SH-SY5Y (cell line): ENCODE data around the gene USP35.

ENCODE experiments used
- GATA2 ChIP-seq: IDR thresholded peaks from 2 replicates; pipeline ENCODE4 v1.6.1; 2011; ENCODE audit warnings: mild to moderate bottlenecking, low read depth, low read length
- GATA3 ChIP-seq: IDR thresholded peaks from 2 replicates; pipeline ENCODE4 v1.6.1; 2011; ENCODE audit warnings: low read depth, mild to moderate bottlenecking, low read length, moderate library complexity

DNA sequence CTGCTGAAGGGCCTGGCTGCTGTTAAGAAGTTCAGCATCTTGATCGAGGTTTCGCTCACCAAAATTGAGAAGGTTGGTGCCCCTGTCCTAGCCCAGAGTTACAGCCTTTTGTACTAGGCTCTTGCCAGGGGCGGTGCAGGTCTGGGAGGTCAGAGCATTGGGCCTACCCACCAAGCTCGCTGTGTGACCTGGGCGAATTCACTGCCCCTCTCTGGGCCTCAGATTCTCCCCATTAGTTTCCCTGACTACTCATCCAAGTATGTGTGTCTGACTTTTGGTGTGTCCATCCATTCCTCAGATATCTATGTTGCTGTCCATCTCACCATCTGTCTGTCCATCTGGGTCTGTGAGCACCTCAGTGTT is 10.9 kb downstream of the USP35 start:
- TF ChIP-seq GATA2 (no peak), GATA3 (no peak)
